ENCODE data around the gene AURKA.

DNA sequence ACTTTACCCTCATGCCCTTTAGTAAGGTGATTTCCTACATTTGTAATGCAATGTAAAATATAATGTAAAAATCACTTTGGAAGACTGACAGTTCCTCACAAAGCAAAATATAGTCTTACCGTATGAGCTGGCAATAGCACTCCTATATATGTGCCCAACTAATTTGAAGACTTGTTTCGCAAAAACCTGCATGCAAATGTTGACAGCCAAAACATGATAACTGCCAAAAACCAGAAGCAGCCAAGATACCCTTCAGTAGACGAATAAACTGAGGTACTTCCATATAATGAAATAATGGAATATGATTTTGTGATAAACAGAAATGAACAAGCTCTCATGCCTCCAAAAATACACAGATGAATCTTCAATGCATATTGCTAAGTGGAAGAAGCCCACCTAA lies 13.6 kb downstream of the AURKA start:
- TF ChIP-seq, protein P1, sequence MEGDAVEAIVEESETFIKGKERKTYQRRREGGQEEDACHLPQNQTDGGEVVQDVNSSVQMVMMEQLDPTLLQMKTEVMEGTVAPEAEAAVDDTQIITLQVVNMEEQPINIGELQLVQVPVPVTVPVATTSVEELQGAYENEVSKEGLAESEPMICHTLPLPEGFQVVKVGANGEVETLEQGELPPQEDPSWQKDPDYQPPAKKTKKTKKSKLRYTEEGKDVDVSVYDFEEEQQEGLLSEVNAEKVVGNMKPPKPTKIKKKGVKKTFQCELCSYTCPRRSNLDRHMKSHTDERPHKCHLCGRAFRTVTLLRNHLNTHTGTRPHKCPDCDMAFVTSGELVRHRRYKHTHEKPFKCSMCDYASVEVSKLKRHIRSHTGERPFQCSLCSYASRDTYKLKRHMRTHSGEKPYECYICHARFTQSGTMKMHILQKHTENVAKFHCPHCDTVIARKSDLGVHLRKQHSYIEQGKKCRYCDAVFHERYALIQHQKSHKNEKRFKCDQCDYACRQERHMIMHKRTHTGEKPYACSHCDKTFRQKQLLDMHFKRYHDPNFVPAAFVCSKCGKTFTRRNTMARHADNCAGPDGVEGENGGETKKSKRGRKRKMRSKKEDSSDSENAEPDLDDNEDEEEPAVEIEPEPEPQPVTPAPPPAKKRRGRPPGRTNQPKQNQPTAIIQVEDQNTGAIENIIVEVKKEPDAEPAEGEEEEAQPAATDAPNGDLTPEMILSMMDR (conservative IDR thresholded peaks at IDR 0.05; ENCODE audit: low read length), result no peak
- no peak for TF ChIP-seq EZH2phosphoT487 (IDR thresholded peaks at IDR 0.05; ENCODE audit: borderline replicate concordance, low read depth, low read length)

Measured in OCI-LY7 (cell line).